Mesenchymal stem cell (in vitro differentiated cells and primary cell): ENCODE data around the gene DOP1A.

Source experiments
- DNase-seq: peaks from one replicate; pipeline ENCODE4 v3.0.0-alpha.2; 2013
- H2AFZ ChIP-seq: one replicate; pipeline ENCODE4 v1.6.1; 2013; ENCODE audit warnings: low read depth, mild to moderate bottlenecking, control low read depth, inconsistent platforms, low read length, moderate library complexity
- H2AK5ac ChIP-seq: 2 replicates; pipeline ENCODE4 v1.6.1; 2013; ENCODE audit warnings: low read length, moderate library complexity, mild to moderate bottlenecking, inconsistent platforms; ENCODE audit not compliant: severe bottlenecking
- H2BK120ac ChIP-seq: one replicate; pipeline ENCODE4 v1.6.1; 2013; ENCODE audit warnings: low read depth, mild to moderate bottlenecking, inconsistent platforms, low read length, moderate library complexity
- H2BK12ac ChIP-seq, 2 experiments: one replicate each; pipeline ENCODE4 v1.6.1; 2013; ENCODE audit warnings: inconsistent platforms in 2 of 2, low read length in 2 of 2, mild to moderate bottlenecking in 2 of 2, moderate library complexity in 2 of 2, control low read depth in 1 of 2
- H2BK15ac ChIP-seq: one replicate; pipeline ENCODE4 v1.6.1; 2013; ENCODE audit warnings: mild to moderate bottlenecking, low read depth, inconsistent platforms; ENCODE audit not compliant: poor library complexity, severe bottlenecking
- H2BK5ac ChIP-seq: 2 replicates; pipeline ENCODE4 v1.6.1; 2013; ENCODE audit warnings: low read depth, mild to moderate bottlenecking, low read length, control low read depth, inconsistent platforms; ENCODE audit not compliant: poor library complexity, severe bottlenecking
- H3K14ac ChIP-seq, 2 experiments: one replicate each; pipeline ENCODE4 v1.6.1; 2013; ENCODE audit warnings: inconsistent platforms in 2 of 2, low read length in 2 of 2, control low read depth in 1 of 2, mild to moderate bottlenecking in 1 of 2, moderate library complexity in 1 of 2
- H3K18ac ChIP-seq, 2 experiments: one replicate each; pipeline ENCODE4 v1.6.1; 2013; ENCODE audit warnings: inconsistent platforms in 2 of 2, low read length in 2 of 2, control low read depth in 1 of 2, low read depth in 1 of 2, mild to moderate bottlenecking in 1 of 2
- H3K23ac ChIP-seq, 2 experiments: one replicate each; pipeline ENCODE4 v1.6.1; 2013; ENCODE audit warnings: inconsistent platforms in 2 of 2, low read length in 2 of 2, mild to moderate bottlenecking in 2 of 2, moderate library complexity in 2 of 2, control low read depth in 1 of 2
- H3K27ac ChIP-seq: 2 replicates; pipeline ENCODE4 v1.5.1; 2013; ENCODE audit warnings: mild to moderate bottlenecking, moderate library complexity, low read length, control low read depth, inconsistent platforms; ENCODE audit not compliant: poor library complexity, severe bottlenecking
- H3K27me3 ChIP-seq, 2 experiments: 2 replicates each; pipeline versions ENCODE4 v1.6.1 to v1.7.0; 2013; ENCODE audit warnings: low read length in 2 of 2, mild to moderate bottlenecking in 2 of 2, moderate library complexity in 2 of 2, control low read depth in 1 of 2, inconsistent platforms in 1 of 2; ENCODE audit not compliant: control insufficient read depth in 1 of 2, insufficient read depth in 1 of 2
- H3K36me3 ChIP-seq, 2 experiments: 2 replicates each; pipeline versions ENCODE4 v1.6.1 to v1.7.0; 2013; ENCODE audit warnings: low read length in 2 of 2, control low read depth in 1 of 2, inconsistent platforms in 1 of 2, low read depth in 1 of 2, mild to moderate bottlenecking in 1 of 2; ENCODE audit not compliant: insufficient read depth in 2 of 2, control insufficient read depth in 1 of 2
- H3K4ac ChIP-seq, 2 experiments: one replicate each; pipeline ENCODE4 v1.6.1; 2013; ENCODE audit warnings: inconsistent platforms in 2 of 2, low read length in 2 of 2, mild to moderate bottlenecking in 2 of 2, moderate library complexity in 2 of 2, control low read depth in 1 of 2, low read depth in 1 of 2
- H3K4me1 ChIP-seq: 2 replicates; pipeline ENCODE4 v1.6.1; 2013; ENCODE audit warnings: low read depth, low read length, control low read depth; ENCODE audit not compliant: control insufficient read depth, insufficient read depth
- H3K4me2 ChIP-seq: 2 replicates; pipeline ENCODE4 v1.6.1; 2013; ENCODE audit warnings: low read length, mild to moderate bottlenecking, inconsistent platforms; ENCODE audit not compliant: poor library complexity, severe bottlenecking
- H3K4me3 ChIP-seq, 2 experiments: 2 replicates each; pipeline versions ENCODE4 v1.5.1 to v1.7.0; 2013; ENCODE audit warnings: low read length in 2 of 2, mild to moderate bottlenecking in 2 of 2, control low read depth in 1 of 2, low read depth in 1 of 2; ENCODE audit not compliant: insufficient read depth in 1 of 2
- H3K79me1 ChIP-seq: replicated peaks from 2 replicates; pipeline ENCODE4 v1.6.1; 2013; ENCODE audit warnings: mild to moderate bottlenecking, control low read depth, low read length, inconsistent platforms; ENCODE audit not compliant: poor library complexity, severe bottlenecking
- H3K9ac ChIP-seq: 2 replicates; pipeline ENCODE4 v1.7.0; 2013; ENCODE audit warnings: mild to moderate bottlenecking, low read length, moderate library complexity
- H3K9me3 ChIP-seq: 2 replicates; pipeline ENCODE4 v1.7.0; 2013; ENCODE audit warnings: mild to moderate bottlenecking, low read length; ENCODE audit not compliant: control insufficient read depth
- H4K8ac ChIP-seq: one replicate; pipeline ENCODE4 v1.6.1; 2013; ENCODE audit warnings: inconsistent platforms, mild to moderate bottlenecking, low read length, moderate library complexity
- H4K91ac ChIP-seq: one replicate; pipeline ENCODE4 v1.6.1; 2013; ENCODE audit warnings: mild to moderate bottlenecking, low read length, inconsistent platforms
- WGBS: methylation state at CpG from one replicate; pipeline ENCODE4 v1.1.7; 2013; ENCODE audit warnings: mixed read lengths; 5-methylcytosine and 5-hydroxymethylcytosine counted together

Gene DOP1A

GRCh38 chr6:83108378-83108777 lies 40.9 kb downstream of the DOP1A start:
- Histone ChIP-seq H3K4me2 (no peak overlapping the region), H2BK12ac (no peak overlapping the region), H2AFZ (no peak overlapping the region), H4K8ac (no peak overlapping the region), H3K9ac (no peak overlapping the region), H2BK5ac (no peak overlapping the region), H3K9me3 (no peaks in the 10 kb centered on the region), H2BK120ac (no peak overlapping the region), H3K27me3 (no peaks in the 10 kb centered on the region), H3K79me1 (peaks cover 2% of the 10 kb centered on the region), H2AK5ac (no peak overlapping the region), H3K4ac (no peak overlapping the region), H3K27ac (no peak overlapping the region), H4K91ac (no peak overlapping the region), H3K36me3 (peaks cover 0 to 38% of the 10 kb centered on the region in 2 experiments), H3K4me1 (peaks cover 3% of the 10 kb centered on the region), H3K23ac (no peak overlapping the region), H2BK15ac (no peak overlapping the region), H3K14ac (no peak overlapping the region), H3K4me3 (no peak overlapping the region), H3K18ac (no peak overlapping the region)
- 100% methylated on average over 1 of the region's 1 CpG for WGBS
- DNase-seq, result no peak

- Histone ChIP-seq H3K27me3 (no peaks in the 10 kb centered on the region), H2BK5ac (no peak overlapping the region), H2BK12ac (no peak overlapping the region), H3K79me1 (peaks cover 2% of the 10 kb centered on the region), H3K14ac (no peak overlapping the region), H2BK15ac (no peak overlapping the region), H3K4me1 (peaks cover 3% of the 10 kb centered on the region), H4K8ac (no peak overlapping the region), H3K4ac (no peak overlapping the region), H2AFZ (no peak overlapping the region), H3K9me3 (no peaks in the 10 kb centered on the region), H3K9ac (no peak overlapping the region), H3K23ac (no peak overlapping the region), H2BK120ac (no peak overlapping the region), H3K18ac (no peak overlapping the region), H3K4me2 (peak overlapping the region; percentile 16), H3K27ac (peak overlapping the region; percentile 72), H2AK5ac (no peak overlapping the region), H3K4me3 (no peak overlapping the region), H4K91ac (no peak overlapping the region), H3K36me3 (peaks cover 0 to 44% of the 10 kb centered on the region in 2 experiments)
- no peak for DNase-seq
- WGBS, result 95% methylated on average over 3 of the region's 4 CpGs
Observed at GRCh38 chr6:83113258-83113657, 45.8 kb downstream of the DOP1A start.

GRCh38 chr6:83114164-83114563 lies 46.7 kb downstream of the DOP1A start:
- Histone ChIP-seq H3K4me3 (no peak overlapping the region), H3K27ac (no peak overlapping the region), H4K91ac (no peak overlapping the region), H3K9ac (no peak overlapping the region), H3K4me2 (no peak overlapping the region), H2AFZ (no peak overlapping the region), H3K14ac (no peak overlapping the region), H3K9me3 (no peaks in the 10 kb centered on the region), H3K4me1 (peaks cover 3% of the 10 kb centered on the region), H2BK15ac (no peak overlapping the region), H3K36me3 (peaks cover 0 to 46% of the 10 kb centered on the region in 2 experiments), H3K27me3 (no peaks in the 10 kb centered on the region), H3K23ac (no peak overlapping the region), H2BK5ac (no peak overlapping the region), H3K79me1 (no peaks in the 10 kb centered on the region), H3K4ac (no peak overlapping the region), H3K18ac (no peak overlapping the region), H2AK5ac (no peak overlapping the region), H2BK12ac (no peak overlapping the region), H2BK120ac (no peak overlapping the region), H4K8ac (no peak overlapping the region)
- no CpG with 5 or more reads among the region's 1 CpG for WGBS
- DNase-seq, result peak; percentile 33

GRCh38 chr6:83117802-83118201 lies 50.3 kb downstream of the DOP1A start:
- Histone ChIP-seq H2BK12ac (no peak overlapping the region), H2BK5ac (no peak overlapping the region), H3K27ac (no peak overlapping the region), H2AFZ (no peak overlapping the region), H3K36me3 (peaks cover 0 to 50% of the 10 kb centered on the region in 2 experiments), H3K9ac (no peak overlapping the region), H2AK5ac (no peak overlapping the region), H4K91ac (no peak overlapping the region), H3K4me3 (no peak overlapping the region), H3K23ac (no peak overlapping the region), H2BK120ac (no peak overlapping the region), H4K8ac (no peak overlapping the region), H3K79me1 (no peaks in the 10 kb centered on the region), H3K14ac (no peak overlapping the region), H3K27me3 (no peaks in the 10 kb centered on the region), H3K9me3 (no peaks in the 10 kb centered on the region), H3K4me2 (no peak overlapping the region), H2BK15ac (no peak overlapping the region), H3K4ac (no peak overlapping the region), H3K18ac (no peak overlapping the region), H3K4me1 (no peaks in the 10 kb centered on the region)
- no peak for DNase-seq
- WGBS, result 100% methylated on average over 1 of the region's 1 CpG
